ENCODE data around the gene TMEM37.

Gene TMEM37

DNA sequence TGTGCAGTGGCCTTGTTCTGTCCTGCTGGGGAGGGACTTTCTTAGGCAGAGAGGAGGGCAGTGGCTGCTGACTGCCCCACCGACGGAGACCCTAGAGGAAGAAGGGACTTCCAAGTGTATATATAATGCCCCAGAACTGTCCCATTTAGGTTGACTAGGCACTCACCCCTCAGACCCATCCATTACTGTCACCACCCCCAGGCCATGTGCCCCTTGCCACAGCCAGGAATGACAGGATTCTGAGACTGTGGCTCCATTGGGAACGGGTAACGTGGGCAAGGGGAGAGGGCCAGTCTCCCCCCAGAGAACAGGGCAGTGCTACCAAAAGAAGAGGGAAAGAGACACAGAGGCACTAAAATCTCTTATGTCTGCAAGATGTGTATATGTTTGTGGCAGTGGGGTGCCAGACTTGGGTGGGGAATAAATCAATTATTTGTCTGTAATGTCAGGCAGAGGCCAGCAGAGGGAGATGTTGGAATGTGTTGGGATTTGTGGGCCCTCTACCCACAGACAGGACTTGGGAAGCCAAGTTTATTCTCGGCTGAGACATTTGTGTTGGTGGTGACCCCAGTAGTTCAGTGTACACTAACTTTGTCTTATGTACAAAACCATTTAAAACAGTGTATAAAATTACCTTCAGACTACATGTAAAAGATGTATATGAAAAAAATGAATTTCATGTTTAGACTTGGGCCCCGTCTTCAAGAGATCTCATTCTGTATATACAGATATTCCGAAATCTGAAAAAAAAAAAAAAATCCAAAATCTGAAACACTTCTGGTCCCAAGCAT lies 24.0 kb upstream of the TMEM37 start:
- TF ChIP-seq SUZ12 (IDR thresholded peaks at IDR 0.05; ENCODE audit: extremely low read depth, insufficient read depth, insufficient read length) (no peak), YY1 (IDR thresholded peaks at IDR 0.05; ENCODE audit: insufficient read depth, insufficient read length) (no peak), ZNF274 (IDR thresholded peaks at IDR 0.05; ENCODE audit: low read depth, low read length) (no peak)
- Histone ChIP-seq H3K27me3 (ENCODE audit: insufficient read depth, insufficient read length) (no peaks in the 10 kb centered on the region), H3K4me1 (ENCODE audit: insufficient read depth, insufficient read length) (no peaks in the 10 kb centered on the region), H3K36me3 (ENCODE audit: insufficient read depth, insufficient read length, low read length) (no peaks in the 10 kb centered on the region), H3K9me3 (ENCODE audit: insufficient read depth, low read length) (no peaks in the 10 kb centered on the region), H3K4me3 (ENCODE audit: insufficient read length, low read depth) (no peak overlapping the region), H3K9ac (ENCODE audit: insufficient read length, low read depth) (no peak overlapping the region)
- peak; percentile 51 for DNase-seq (ENCODE audit: low read depth, low spot score)

GRCh38 chr2:119408221-119408619 lies 23.4 kb upstream of the TMEM37 start:
- no peak for DNase-seq (ENCODE audit: low read depth, low spot score)
- no peaks in the 10 kb centered on the region for H3K9me3 ChIP-seq (ENCODE audit: insufficient read depth, low read length)
- H3K9ac ChIP-seq (ENCODE audit: insufficient read length, low read depth): no peak overlapping the region
- H3K4me3 ChIP-seq (ENCODE audit: insufficient read length, low read depth): no peak overlapping the region
- H3K27me3 ChIP-seq (ENCODE audit: insufficient read depth, insufficient read length): no peaks in the 10 kb centered on the region
- no peaks in the 10 kb centered on the region for H3K36me3 ChIP-seq (ENCODE audit: insufficient read depth, insufficient read length, low read length)
- H3K4me1 ChIP-seq (ENCODE audit: insufficient read depth, insufficient read length): no peaks in the 10 kb centered on the region
- TF ChIP-seq SUZ12 (IDR thresholded peaks at IDR 0.05; ENCODE audit: extremely low read depth, insufficient read depth, insufficient read length) (no peak), ZNF274 (IDR thresholded peaks at IDR 0.05; ENCODE audit: low read depth, low read length) (no peak), YY1 (IDR thresholded peaks at IDR 0.05; ENCODE audit: insufficient read depth, insufficient read length) (no peak)

GRCh38 chr2:119409506-119409905 lies 22.1 kb upstream of the TMEM37 start:
- no peak overlapping the region for H3K4me3 ChIP-seq (ENCODE audit: insufficient read length, low read depth)
- H3K36me3 ChIP-seq (ENCODE audit: insufficient read depth, insufficient read length, low read length): no peaks in the 10 kb centered on the region
- no peak for TF ChIP-seq ZNF274 (IDR thresholded peaks at IDR 0.05; ENCODE audit: low read depth, low read length)
- TF ChIP-seq SUZ12 (IDR thresholded peaks at IDR 0.05; ENCODE audit: extremely low read depth, insufficient read depth, insufficient read length): no peak
- no peak for TF ChIP-seq YY1 (IDR thresholded peaks at IDR 0.05; ENCODE audit: insufficient read depth, insufficient read length)
- H3K27me3 ChIP-seq (ENCODE audit: insufficient read depth, insufficient read length): no peaks in the 10 kb centered on the region
- 0 out of 2 replicates have a peak, but pooled peaks cover 4% of the 10 kb centered on the region for H3K9me3 ChIP-seq (ENCODE audit: insufficient read depth, low read length)
- H3K9ac ChIP-seq (ENCODE audit: insufficient read length, low read depth): no peak overlapping the region
- DNase-seq (ENCODE audit: low read depth, low spot score): no peak
- no peaks in the 10 kb centered on the region for H3K4me1 ChIP-seq (ENCODE audit: insufficient read depth, insufficient read length)

DNA sequence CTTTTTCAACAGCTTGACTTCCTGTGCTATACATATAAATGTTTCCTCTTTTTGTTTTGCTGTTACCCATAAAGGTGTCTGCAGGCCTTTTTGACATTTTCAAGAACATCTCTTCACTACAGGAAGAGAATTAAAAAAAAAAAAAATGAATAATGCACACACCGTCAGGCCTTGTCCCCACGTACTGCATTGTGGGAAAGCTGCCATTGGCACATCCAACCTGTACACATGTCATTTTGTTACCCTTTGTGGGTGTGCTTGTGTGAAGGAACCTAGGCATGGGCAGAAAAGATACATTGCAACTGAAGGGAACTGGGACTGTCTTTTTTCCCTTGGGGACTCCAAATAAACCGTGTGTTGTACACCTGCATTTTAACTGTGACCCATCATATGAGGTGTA lies 16.8 kb upstream of the TMEM37 start:
- Histone ChIP-seq H3K9me3 (ENCODE audit: insufficient read depth, low read length) (0 out of 2 replicates have a peak, but pooled peaks cover 12% of the 10 kb centered on the region), H3K4me1 (ENCODE audit: insufficient read depth, insufficient read length) (no peaks in the 10 kb centered on the region), H3K27me3 (ENCODE audit: insufficient read depth, insufficient read length) (no peaks in the 10 kb centered on the region), H3K36me3 (ENCODE audit: insufficient read depth, insufficient read length, low read length) (no peaks in the 10 kb centered on the region), H3K9ac (ENCODE audit: insufficient read length, low read depth) (no peak overlapping the region), H3K4me3 (ENCODE audit: insufficient read length, low read depth) (no peak overlapping the region)
- no peak for TF ChIP-seq ZNF274 (IDR thresholded peaks at IDR 0.05; ENCODE audit: low read depth, low read length)
- no peak for TF ChIP-seq SUZ12 (IDR thresholded peaks at IDR 0.05; ENCODE audit: extremely low read depth, insufficient read depth, insufficient read length)
- TF ChIP-seq YY1 (IDR thresholded peaks at IDR 0.05; ENCODE audit: insufficient read depth, insufficient read length): no peak
- no peak for DNase-seq (ENCODE audit: low read depth, low spot score)

GRCh38 chr2:119415630-119416029 lies 16.0 kb upstream of the TMEM37 start:
- no peak for DNase-seq (ENCODE audit: low read depth, low spot score)
- Histone ChIP-seq H3K4me1 (ENCODE audit: insufficient read depth, insufficient read length) (no peaks in the 10 kb centered on the region), H3K36me3 (ENCODE audit: insufficient read depth, insufficient read length, low read length) (no peaks in the 10 kb centered on the region), H3K27me3 (ENCODE audit: insufficient read depth, insufficient read length) (no peaks in the 10 kb centered on the region), H3K9ac (ENCODE audit: insufficient read length, low read depth) (no peak overlapping the region), H3K4me3 (ENCODE audit: insufficient read length, low read depth) (no peak overlapping the region), H3K9me3 (ENCODE audit: insufficient read depth, low read length) (peaks cover 18% of the 10 kb centered on the region; the same call in 1 of the 2 replicates)
- no peak for TF ChIP-seq YY1 (IDR thresholded peaks at IDR 0.05; ENCODE audit: insufficient read depth, insufficient read length)
- no peak for TF ChIP-seq ZNF274 (IDR thresholded peaks at IDR 0.05; ENCODE audit: low read depth, low read length)
- no peak for TF ChIP-seq SUZ12 (IDR thresholded peaks at IDR 0.05; ENCODE audit: extremely low read depth, insufficient read depth, insufficient read length)

- Histone ChIP-seq H3K36me3 (ENCODE audit: insufficient read depth, insufficient read length, low read length) (no peaks in the 10 kb centered on the region), H3K4me1 (ENCODE audit: insufficient read depth, insufficient read length) (no peaks in the 10 kb centered on the region), H3K27me3 (ENCODE audit: insufficient read depth, insufficient read length) (no peaks in the 10 kb centered on the region), H3K9me3 (ENCODE audit: insufficient read depth, low read length) (peaks cover 26% of the 10 kb centered on the region), H3K9ac (ENCODE audit: insufficient read length, low read depth) (no peak overlapping the region), H3K4me3 (ENCODE audit: insufficient read length, low read depth) (no peak overlapping the region)
- no peak for DNase-seq (ENCODE audit: low read depth, low spot score)
- no peak for TF ChIP-seq YY1 (IDR thresholded peaks at IDR 0.05; ENCODE audit: insufficient read depth, insufficient read length)
- TF ChIP-seq ZNF274 (IDR thresholded peaks at IDR 0.05; ENCODE audit: low read depth, low read length): no peak
- no peak for TF ChIP-seq SUZ12 (IDR thresholded peaks at IDR 0.05; ENCODE audit: extremely low read depth, insufficient read depth, insufficient read length)
These were observed 15.2 kb upstream of the TMEM37 start for GRCh38 chr2:119416299-119416923.

- Histone ChIP-seq H3K4me3 (ENCODE audit: insufficient read length, low read depth) (no peak overlapping the region), H3K9me3 (ENCODE audit: insufficient read depth, low read length) (peaks cover 36% of the 10 kb centered on the region), H3K4me1 (ENCODE audit: insufficient read depth, insufficient read length) (no peaks in the 10 kb centered on the region), H3K9ac (ENCODE audit: insufficient read length, low read depth) (no peak overlapping the region), H3K27me3 (ENCODE audit: insufficient read depth, insufficient read length) (no peaks in the 10 kb centered on the region), H3K36me3 (ENCODE audit: insufficient read depth, insufficient read length, low read length) (no peaks in the 10 kb centered on the region)
- no peak for DNase-seq (ENCODE audit: low read depth, low spot score)
- TF ChIP-seq ZNF274 (IDR thresholded peaks at IDR 0.05; ENCODE audit: low read depth, low read length): no peak
- TF ChIP-seq SUZ12 (IDR thresholded peaks at IDR 0.05; ENCODE audit: extremely low read depth, insufficient read depth, insufficient read length): no peak
- TF ChIP-seq YY1 (IDR thresholded peaks at IDR 0.05; ENCODE audit: insufficient read depth, insufficient read length): no peak
These were observed 13.7 kb upstream of the TMEM37 start for GRCh38 chr2:119417908-119418307.
